Measurements from ENCODE around the gene UBTD2.

DNA sequence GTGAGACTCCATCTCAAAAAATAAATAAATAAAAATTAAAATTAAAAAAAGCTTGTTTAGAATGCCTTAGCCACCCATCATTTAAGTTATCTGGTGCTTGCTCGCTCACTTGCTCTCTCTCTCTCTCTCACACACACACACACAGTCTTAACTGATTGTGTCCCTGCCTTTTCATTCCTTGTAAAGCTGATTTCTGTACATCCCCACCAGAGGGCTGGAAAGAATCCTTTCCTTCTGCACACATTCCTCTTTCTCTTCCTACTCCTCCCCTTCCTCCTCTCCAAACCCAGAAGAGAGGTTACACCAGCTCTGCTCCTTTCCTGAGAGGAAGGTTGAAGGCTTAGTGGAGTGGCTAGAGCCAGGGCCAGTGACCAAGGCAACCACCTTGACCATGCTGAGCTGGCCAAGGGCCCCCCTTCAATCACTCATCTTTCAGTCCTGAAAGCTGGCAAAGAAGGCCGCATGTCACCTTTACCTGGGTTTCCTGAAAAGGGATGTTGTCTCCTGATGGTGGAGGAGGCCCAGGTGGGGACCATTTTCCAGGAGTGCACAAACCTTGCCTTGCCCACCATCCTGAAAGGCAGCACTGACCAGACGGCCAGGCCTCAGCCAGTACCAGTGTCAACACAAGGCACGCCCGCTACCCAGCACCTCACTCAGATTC lies 121.1 kb downstream of the UBTD2 start:
- TF ChIP-seq, protein P1, sequence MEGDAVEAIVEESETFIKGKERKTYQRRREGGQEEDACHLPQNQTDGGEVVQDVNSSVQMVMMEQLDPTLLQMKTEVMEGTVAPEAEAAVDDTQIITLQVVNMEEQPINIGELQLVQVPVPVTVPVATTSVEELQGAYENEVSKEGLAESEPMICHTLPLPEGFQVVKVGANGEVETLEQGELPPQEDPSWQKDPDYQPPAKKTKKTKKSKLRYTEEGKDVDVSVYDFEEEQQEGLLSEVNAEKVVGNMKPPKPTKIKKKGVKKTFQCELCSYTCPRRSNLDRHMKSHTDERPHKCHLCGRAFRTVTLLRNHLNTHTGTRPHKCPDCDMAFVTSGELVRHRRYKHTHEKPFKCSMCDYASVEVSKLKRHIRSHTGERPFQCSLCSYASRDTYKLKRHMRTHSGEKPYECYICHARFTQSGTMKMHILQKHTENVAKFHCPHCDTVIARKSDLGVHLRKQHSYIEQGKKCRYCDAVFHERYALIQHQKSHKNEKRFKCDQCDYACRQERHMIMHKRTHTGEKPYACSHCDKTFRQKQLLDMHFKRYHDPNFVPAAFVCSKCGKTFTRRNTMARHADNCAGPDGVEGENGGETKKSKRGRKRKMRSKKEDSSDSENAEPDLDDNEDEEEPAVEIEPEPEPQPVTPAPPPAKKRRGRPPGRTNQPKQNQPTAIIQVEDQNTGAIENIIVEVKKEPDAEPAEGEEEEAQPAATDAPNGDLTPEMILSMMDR (IDR thresholded peaks at IDR 0.05), result no peak
- TF ChIP-seq POLR2A (IDR thresholded peaks at IDR 0.05), result no peak

Data from heart left ventricle (tissue), 13 donors.